Measurements from ENCODE around the gene HBE1. TPM values are rescaled to one million over a fixed set of nuclear protein-coding genes. Genes with fewer than 3 reads are reported as not detected.

The HBE1 gene
- total and polyA plus RNA-seq, 9 of the 15 experiments (the other 6 are each of a cell fraction or from before 2014, with no cell fraction given): 612 to 10,250 (median 2,181) TPM

- TF ChIP-seq, protein P1, sequence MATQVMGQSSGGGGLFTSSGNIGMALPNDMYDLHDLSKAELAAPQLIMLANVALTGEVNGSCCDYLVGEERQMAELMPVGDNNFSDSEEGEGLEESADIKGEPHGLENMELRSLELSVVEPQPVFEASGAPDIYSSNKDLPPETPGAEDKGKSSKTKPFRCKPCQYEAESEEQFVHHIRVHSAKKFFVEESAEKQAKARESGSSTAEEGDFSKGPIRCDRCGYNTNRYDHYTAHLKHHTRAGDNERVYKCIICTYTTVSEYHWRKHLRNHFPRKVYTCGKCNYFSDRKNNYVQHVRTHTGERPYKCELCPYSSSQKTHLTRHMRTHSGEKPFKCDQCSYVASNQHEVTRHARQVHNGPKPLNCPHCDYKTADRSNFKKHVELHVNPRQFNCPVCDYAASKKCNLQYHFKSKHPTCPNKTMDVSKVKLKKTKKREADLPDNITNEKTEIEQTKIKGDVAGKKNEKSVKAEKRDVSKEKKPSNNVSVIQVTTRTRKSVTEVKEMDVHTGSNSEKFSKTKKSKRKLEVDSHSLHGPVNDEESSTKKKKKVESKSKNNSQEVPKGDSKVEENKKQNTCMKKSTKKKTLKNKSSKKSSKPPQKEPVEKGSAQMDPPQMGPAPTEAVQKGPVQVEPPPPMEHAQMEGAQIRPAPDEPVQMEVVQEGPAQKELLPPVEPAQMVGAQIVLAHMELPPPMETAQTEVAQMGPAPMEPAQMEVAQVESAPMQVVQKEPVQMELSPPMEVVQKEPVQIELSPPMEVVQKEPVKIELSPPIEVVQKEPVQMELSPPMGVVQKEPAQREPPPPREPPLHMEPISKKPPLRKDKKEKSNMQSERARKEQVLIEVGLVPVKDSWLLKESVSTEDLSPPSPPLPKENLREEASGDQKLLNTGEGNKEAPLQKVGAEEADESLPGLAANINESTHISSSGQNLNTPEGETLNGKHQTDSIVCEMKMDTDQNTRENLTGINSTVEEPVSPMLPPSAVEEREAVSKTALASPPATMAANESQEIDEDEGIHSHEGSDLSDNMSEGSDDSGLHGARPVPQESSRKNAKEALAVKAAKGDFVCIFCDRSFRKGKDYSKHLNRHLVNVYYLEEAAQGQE (IDR thresholded peaks at IDR 0.05; ENCODE audit: borderline replicate concordance): 0 out of 2 replicates have a peak, but pooled peaks have one; percentile 34
- TF ChIP-seq, protein P1 (CRISPR knock-in tag; IDR thresholded peaks at IDR 0.05; ENCODE audit: low read depth): no peak
- TF ChIP-seq SMC3 (conservative IDR thresholded peaks at IDR 0.05; ENCODE audit: insufficient read depth, low read depth, low read length) (no peak), PHB2 (IDR thresholded peaks at IDR 0.05; ENCODE audit: low read depth) (no peak), WHSC1 (IDR thresholded peaks at IDR 0.05; ENCODE audit: low read length) (no peak), BMI1 (IDR thresholded peaks at IDR 0.05; ENCODE audit: low read length) (no peak), RAD21 (CRISPR knock-in tag; conservative IDR thresholded peaks at IDR 0.05 in 1 of 2, IDR thresholded peaks at IDR 0.05 in 1 of 2) (peak; percentile 28 to 31; a peak in 3 of 4 replicates), HNRNPK (IDR thresholded peaks at IDR 0.05; ENCODE audit: low read depth, low read length, poor library complexity, severe bottlenecking) (no peak), ARID1B (IDR thresholded peaks at IDR 0.05) (peak; percentile 97), ZNF224 (CRISPR knock-in tag; IDR thresholded peaks at IDR 0.05) (no peak), ZNF695 (CRISPR knock-in tag; IDR thresholded peaks at IDR 0.05) (no peak), POLR2G (IDR thresholded peaks at IDR 0.05; ENCODE audit: low read depth, low read length) (no peak), TAF15 (IDR thresholded peaks at IDR 0.05; ENCODE audit: low read depth, low read length) (no peak), RBM17 (IDR thresholded peaks at IDR 0.05; ENCODE audit: borderline replicate concordance, low read depth, low read length) (no peak)
- TF ChIP-seq, protein P2, sequence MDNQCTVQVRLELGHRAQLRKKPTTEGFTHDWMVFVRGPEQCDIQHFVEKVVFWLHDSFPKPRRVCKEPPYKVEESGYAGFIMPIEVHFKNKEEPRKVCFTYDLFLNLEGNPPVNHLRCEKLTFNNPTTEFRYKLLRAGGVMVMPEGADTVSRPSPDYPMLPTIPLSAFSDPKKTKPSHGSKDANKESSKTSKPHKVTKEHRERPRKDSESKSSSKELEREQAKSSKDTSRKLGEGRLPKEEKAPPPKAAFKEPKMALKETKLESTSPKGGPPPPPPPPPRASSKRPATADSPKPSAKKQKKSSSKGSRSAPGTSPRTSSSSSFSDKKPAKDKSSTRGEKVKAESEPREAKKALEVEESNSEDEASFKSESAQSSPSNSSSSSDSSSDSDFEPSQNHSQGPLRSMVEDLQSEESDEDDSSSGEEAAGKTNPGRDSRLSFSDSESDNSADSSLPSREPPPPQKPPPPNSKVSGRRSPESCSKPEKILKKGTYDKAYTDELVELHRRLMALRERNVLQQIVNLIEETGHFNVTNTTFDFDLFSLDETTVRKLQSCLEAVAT (IDR thresholded peaks at IDR 0.05): 0 out of 4 replicates have a peak, but pooled peaks of 1 of the 2 experiments have one; percentile 46
- TF ChIP-seq, protein P3, sequence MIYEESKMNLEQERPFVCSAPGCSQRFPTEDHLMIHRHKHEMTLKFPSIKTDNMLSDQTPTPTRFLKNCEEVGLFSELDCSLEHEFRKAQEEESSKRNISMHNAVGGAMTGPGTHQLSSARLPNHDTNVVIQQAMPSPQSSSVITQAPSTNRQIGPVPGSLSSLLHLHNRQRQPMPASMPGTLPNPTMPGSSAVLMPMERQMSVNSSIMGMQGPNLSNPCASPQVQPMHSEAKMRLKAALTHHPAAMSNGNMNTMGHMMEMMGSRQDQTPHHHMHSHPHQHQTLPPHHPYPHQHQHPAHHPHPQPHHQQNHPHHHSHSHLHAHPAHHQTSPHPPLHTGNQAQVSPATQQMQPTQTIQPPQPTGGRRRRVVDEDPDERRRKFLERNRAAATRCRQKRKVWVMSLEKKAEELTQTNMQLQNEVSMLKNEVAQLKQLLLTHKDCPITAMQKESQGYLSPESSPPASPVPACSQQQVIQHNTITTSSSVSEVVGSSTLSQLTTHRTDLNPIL (CRISPR knock-in tag; IDR thresholded peaks at IDR 0.05): no peak
Measured at GRCh38 chr11:5288108-5288905, 18.6 kb upstream of the HBE1 start (continued).

Measured in K562 (cell line).